AG09319 (cell line): ENCODE results near the gene CSF3R.

Source experiments
- DNase-seq: peaks from one replicate; pipeline ENCODE4 v3.0.0-alpha.2; 2010; ENCODE audit warnings: low read depth; ENCODE audit errors: extremely low read depth
- CTCF ChIP-seq: IDR thresholded peaks from 2 replicates; pipeline ENCODE4 v1.5.1; 2011; ENCODE audit warnings: low read depth, mild to moderate bottlenecking, inconsistent platforms, low read length, moderate library complexity

CSF3R gene

GRCh38 chr1:36476945-36477344, 5.8 kb downstream of the CSF3R start:
- TF ChIP-seq CTCF: no peak
- no peak for DNase-seq

- TF ChIP-seq CTCF: no peak
- no peak for DNase-seq
Measured at GRCh38 chr1:36475910-36476604, 6.7 kb downstream of the CSF3R start.

GRCh38 chr1:36475341-36475740, 7.4 kb downstream of the CSF3R start:
- no peak for TF ChIP-seq CTCF
- no peak for DNase-seq

- no peak for DNase-seq
- TF ChIP-seq CTCF: no peak
Measured at GRCh38 chr1:36472656-36473055, 10.1 kb downstream of the CSF3R start.

GRCh38 chr1:36471830-36472641, 10.7 kb downstream of the CSF3R start:
- TF ChIP-seq CTCF: no peak
- no peak for DNase-seq

GRCh38 chr1:36469163-36469562, 13.6 kb downstream of the CSF3R start:
- no peak for TF ChIP-seq CTCF
- DNase-seq: no peak
